HG03097 (cell line): Measurements from ENCODE around the gene SCAP.
A peak's percentile ranks its signal among the peaks of the same experiment; 100 is the strongest.
"Not testable (repeated sequence)": the region's sequence is repeated elsewhere in the genome, so short reads cannot be mapped to it uniquely, and the experiment has no call there.

Experiments used
- ATAC-seq: cut with Tn5 transposase; IDR thresholded peaks from one replicate; pipeline ENCODE4 v1.9.1; 2021; ENCODE audit not compliant: unreplicated experiment, low FRiP score

Gene SCAP

DNA sequence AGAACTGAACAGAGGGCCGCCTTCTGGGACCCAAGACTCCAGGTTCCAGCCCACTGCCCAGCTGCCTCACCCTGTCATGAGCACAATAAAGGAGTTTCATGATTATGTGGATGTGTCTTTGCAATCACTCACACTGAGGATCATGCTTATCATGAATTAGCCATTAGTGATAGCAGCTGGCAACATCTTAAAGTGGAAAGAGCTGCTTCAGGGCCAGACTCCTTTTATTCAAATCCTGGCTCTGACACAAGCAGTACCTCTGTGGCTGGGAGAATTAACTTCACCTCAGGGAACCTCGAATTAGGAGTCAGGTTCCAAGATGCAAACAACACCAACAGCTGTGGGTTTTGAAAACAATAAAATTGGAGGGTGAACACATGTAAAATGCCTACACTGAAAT, 6.6 kb upstream of the SCAP start:
- no peak for ATAC-seq

GRCh38 chr3:47481763-47482162, 6.0 kb upstream of the SCAP start:
- not testable (repeated sequence) for ATAC-seq

DNA sequence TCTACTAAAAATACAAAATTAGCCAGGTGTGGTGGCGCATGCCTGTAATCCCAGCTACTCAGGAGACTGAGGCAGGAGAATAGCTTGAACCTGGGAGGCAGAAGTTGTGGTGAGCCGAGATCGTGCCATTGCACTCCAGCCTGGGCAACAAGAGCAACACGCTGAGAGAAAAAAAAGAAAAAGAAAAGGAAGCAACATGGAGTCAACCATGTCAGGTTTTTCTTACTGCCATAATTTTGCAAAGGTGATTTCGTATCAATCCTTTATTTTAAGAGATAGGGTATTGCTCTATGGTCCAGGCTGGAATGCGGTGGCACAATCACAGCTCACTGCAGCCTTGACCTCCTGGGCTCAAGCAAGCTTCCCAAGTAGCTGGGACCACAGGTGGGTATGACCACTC, 4.5 kb upstream of the SCAP start:
- not testable (repeated sequence) for ATAC-seq

DNA sequence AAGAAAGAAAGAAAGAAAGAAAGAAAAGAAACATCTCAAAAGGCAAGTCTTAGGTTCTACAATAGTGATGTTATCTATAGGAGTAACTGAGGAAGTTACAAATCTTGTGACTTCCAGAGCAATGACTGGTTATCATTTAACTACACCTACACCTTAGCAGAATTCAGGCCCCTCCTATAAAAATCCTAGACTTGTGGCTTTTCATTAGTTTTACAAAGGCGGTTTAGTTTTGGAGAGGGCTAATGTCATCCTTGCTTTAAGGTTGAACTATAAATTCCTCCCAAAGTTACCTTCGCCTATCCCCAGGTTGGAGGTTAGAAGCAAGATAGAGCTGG, 4.1 kb upstream of the SCAP start:
- ATAC-seq, result no peak

GRCh38 chr3:47478022-47478421, 2.3 kb upstream of the SCAP start:
- no peak for ATAC-seq

- no peak for ATAC-seq
Measured at GRCh38 chr3:47476644-47477199, 981 bp upstream of the SCAP start.

DNA sequence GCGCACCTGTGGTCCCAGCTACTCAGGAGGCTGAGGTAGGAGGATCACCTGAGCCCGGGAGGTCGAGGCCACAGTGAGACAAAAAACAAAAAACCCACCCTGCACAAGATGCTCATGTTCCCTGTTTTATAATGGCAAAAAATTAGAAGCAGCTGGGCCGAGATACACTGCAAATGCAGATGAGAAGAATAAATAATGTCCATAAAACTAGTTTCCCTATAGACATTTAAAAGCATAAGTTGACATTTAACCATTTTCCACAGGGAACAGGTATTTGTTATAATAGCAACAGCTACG, 537 bp upstream of the SCAP start:
- ATAC-seq, result no peak

- ATAC-seq, result peak; percentile 5
Measured at GRCh38 chr3:47475029-47475569, 642 bp downstream of the SCAP start.

DNA sequence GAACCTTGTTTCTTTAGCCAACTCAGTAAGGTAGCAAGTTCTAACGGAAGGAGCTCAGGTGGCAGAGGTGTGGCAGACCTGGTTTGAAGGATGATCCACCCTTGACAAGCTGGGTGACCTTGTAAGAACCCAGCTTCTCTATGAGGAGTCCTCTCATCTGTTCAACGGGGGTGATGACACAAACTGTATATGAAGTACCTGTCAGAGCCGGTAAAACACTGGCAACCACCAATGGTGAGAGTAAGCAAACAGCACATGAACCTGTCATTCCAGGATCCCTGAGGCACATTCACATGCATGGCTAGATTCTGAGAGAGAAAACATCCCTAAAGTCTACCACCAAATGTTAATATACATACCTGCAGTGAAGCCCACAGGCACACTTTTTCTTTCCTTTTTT, 2.4 kb downstream of the SCAP start:
- no peak for ATAC-seq

- no peak for ATAC-seq
Measured at GRCh38 chr3:47469616-47470015, 6.1 kb downstream of the SCAP start.

DNA sequence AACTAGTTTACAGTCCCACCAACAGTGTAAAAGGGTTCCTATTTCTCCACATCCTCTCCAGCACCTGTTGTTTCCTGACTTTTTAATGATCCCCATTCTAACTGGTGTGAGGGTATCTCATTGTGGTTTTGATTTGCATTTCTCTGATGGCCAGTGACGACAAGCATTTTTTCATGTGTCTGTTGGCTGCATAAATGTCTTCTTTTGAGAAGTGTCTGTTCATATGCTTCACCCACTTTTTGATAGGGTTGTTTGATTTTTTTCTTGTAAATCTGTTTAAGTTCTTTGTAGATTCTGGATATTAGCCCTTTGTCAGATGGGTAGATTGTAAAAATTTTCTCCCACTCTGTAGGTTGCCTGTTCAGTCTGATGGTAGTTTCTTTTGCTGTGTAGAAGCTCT, 7.4 kb downstream of the SCAP start:
- ATAC-seq, result not testable (repeated sequence)

DNA sequence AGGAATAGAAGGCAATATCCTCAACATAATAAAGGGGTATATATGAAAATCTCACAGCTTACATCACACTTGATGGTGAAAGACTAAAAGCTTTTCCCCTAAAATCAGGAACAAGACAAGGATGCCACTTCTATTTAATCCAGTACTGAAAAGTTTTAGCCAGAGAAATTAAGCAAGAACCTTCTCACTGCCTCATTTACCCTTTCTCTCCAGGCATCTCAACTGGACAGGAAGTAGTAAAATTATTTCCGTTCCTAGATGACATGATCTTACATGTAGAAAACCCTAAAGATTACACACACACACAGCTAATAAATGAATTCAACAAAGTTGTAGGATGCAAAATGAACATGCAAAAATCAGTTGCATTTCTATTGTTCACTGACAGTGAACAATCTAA, 11.2 kb downstream of the SCAP start:
- ATAC-seq, result no peak

DNA sequence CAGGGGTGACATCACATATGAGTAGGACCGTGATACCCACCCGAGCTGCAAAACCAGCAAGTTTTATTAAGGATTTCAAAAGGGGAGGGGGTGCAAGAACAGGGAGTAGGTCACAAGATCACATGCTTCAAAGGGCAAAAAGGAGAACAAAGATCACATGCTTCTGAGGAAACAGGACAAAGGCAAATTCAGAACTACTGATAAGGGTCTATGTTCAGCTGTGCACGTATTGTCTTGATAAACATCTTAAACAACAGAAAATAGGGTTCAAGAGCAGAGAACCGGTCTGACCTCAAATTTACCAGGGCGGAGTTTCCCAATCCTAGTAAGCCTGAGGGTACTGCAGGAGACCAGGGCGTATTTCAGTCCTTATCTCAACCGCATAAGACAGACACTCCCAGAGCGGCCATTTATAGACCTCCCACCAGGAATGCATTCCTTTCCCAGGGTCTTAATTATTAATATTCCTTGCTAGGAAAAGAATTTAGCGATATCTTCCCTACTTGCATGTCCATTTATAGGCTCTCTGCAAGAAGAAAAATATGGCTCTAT, 16.1 kb downstream of the SCAP start:
- not testable (repeated sequence) for ATAC-seq

DNA sequence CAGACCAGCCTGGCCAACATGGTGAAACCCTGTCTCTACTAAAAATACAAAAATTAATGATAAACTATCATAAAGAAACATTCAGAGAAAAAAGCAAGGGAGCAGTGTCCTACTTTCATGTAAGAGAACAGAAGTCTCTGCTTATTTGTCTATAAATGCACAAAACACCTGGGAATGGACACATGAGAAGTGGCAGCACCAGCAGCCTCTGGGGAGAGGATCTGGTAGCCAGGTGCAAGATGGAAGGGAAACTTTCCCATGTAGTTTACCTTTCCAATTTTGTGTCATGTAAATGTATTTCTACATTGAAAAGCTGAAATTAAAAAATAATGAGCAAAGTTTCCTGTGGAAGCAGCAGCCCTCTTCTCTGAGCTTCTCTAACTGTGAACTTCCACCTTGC, 18.8 kb downstream of the SCAP start:
- no peak for ATAC-seq

GRCh38 chr3:47455806-47456452, 19.8 kb downstream of the SCAP start:
- no peak for ATAC-seq

DNA sequence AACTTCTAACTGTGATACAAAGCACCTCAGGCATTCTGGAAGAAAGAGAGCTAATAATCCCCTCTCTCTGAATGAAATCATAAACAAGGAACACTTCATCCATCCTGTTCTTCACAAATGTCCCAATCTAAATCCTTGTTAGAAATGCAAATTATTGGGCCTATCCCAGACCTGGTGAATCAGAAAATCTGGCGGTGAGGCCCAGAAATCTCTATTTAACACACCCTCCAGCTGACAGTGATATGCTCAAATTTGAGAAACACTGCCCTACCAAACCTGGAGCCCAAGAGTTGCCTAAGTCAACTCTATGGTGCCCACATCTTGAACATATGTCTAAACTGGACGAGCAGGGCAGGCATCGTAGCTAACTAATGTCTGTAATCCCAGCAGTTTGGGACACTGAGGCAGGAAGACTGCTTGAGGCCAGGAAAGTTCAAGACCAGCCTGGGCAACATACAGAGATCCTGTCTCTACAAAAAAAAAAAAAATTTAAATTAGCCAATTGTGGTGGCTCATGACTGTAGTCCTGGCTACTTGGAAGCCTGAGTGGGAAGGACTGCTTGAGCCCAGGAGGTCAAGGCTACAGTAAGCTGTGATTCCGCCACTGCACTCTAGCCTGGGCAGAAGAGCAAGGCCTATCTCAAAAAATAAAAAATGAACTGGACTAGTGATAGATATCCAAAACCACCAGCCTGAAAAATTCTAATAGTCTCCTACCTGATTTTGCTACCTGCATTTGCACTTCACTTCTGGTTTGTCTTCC, 23.1 kb downstream of the SCAP start:
- no peak for ATAC-seq

DNA sequence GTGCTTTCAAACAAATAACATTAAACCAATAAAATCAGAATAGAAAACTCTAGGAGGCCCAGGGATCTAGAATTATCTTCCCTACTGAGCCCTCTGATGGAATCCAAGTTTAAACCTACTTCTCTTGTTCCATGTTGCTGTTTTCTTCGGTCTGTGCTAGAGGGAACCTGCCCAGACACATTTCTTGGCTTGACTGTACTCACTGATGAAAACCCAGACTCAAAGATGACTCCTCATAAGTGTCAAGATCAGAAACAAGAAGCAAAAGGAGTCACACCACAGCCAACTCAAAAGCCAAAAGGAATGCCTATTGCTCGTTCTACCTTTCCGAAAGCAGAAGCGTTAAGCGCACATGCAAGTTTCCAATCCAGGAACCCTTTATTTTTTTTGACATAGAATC, 31.6 kb downstream of the SCAP start:
- no peak for ATAC-seq

- no peak for ATAC-seq
Measured at GRCh38 chr3:47443611-47443995, 32.1 kb downstream of the SCAP start.

DNA sequence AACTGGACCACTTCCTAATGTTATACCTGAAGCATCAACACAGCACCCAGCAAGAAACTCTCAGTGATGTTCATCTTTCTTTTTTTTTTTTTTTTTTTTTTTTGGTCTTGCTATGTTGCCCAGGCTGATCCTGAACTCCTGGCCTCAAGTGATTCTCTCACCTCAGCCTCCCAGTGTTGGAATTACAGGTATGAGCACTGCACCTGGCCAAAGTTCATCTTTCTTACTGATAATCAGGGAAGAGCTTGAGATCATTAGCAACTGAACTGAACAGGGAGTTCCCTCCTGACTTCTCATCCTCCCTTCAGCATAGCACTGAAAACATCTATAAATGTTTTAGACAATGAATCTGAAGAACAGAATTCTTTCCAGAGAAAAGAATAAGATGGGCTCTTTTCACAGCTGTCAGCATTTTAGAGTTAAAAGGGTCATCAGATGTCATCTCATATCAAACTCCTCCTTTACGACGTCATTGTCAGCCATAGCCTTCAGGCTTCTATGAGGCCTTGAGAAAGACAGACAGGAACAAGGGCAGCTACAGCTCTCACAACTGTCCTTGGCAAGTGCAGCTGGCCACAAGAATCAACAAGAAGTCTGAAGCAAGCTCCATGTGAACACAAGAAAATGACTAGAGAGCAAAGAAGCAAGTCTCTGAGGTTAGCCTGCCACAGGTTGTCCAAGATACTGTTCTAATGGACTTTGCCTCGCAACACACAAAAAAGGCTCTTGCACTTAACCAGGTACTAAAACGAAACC, 33.8 kb downstream of the SCAP start:
- ATAC-seq, result no peak

DNA sequence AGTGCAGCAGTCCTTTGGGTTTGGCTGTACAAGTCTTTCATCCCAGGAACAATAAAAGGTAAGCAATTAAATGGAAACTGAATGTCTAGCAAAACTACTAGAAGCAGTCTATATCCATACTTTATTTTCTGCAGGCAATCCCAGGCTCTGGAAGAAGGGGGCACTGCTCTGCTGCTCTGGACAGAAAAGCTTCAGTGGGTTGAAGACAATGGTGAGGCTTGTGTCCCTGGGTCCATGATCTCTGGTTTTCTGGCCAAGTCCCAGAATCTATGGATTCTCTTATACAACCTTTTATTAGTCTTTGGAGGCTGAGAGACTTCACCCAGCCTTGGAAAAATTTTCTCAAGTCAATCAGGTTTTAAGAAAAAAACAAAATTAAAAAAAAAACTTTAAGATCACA, 35.6 kb downstream of the SCAP start:
- no peak for ATAC-seq

GRCh38 chr3:47436180-47436579, 39.6 kb downstream of the SCAP start:
- no peak for ATAC-seq
